Measurements from ENCODE around the gene OR11H6. TPM values are rescaled to one million over a fixed set of nuclear protein-coding genes. Genes with fewer than 3 reads are reported as not detected.
"Not testable (repeated sequence)": the region's sequence is repeated elsewhere in the genome, so short reads cannot be mapped to it uniquely, and the experiment has no call there.

The OR11H6 gene
- total RNA-seq, 1 donor from 2014 or later = not detected

GRCh38 chr14:20194101-20194500 lies 29.4 kb upstream of the OR11H6 start:
- Mint-ChIP-seq H3K27me3 (no peaks in the 10 kb centered on the region), H3K4me1 (ENCODE audit: low read depth) (no peaks in the 10 kb centered on the region), H3K4me3 (ENCODE audit: low read depth) (no peak overlapping the region), H3K27ac (no peak overlapping the region), H3K9me3 (ENCODE audit: low read depth) (peaks cover 51% of the 10 kb centered on the region), H3K36me3 (ENCODE audit: insufficient read depth) (no peaks in the 10 kb centered on the region)
- TF ChIP-seq CTCF (IDR thresholded peaks at IDR 0.05; ENCODE audit: unreplicated experiment) = no peak
- no peak for DNase-seq (ENCODE audit: low spot score, unreplicated experiment)

- not testable (repeated sequence) for H3K4me3 Mint-ChIP-seq (ENCODE audit: low read depth); H3K27ac Mint-ChIP-seq; DNase-seq (ENCODE audit: low spot score, unreplicated experiment); H3K27me3 Mint-ChIP-seq; H3K36me3 Mint-ChIP-seq (ENCODE audit: insufficient read depth); H3K4me1 Mint-ChIP-seq (ENCODE audit: low read depth)
- peaks cover 51% of the 10 kb centered on the region for H3K9me3 Mint-ChIP-seq (ENCODE audit: low read depth)
Measured at GRCh38 chr14:20195170-20195569, 28.3 kb upstream of the OR11H6 start.

GRCh38 chr14:20195911-20196310 lies 27.6 kb upstream of the OR11H6 start:
- H3K4me3 Mint-ChIP-seq (ENCODE audit: low read depth) = no peak overlapping the region
- H3K36me3 Mint-ChIP-seq (ENCODE audit: insufficient read depth) = no peaks in the 10 kb centered on the region
- H3K4me1 Mint-ChIP-seq (ENCODE audit: low read depth) = no peaks in the 10 kb centered on the region
- no peak for DNase-seq (ENCODE audit: low spot score, unreplicated experiment)
- H3K27ac Mint-ChIP-seq = no peak overlapping the region
- TF ChIP-seq CTCF (IDR thresholded peaks at IDR 0.05; ENCODE audit: unreplicated experiment) = no peak
- H3K27me3 Mint-ChIP-seq = no peaks in the 10 kb centered on the region
- peaks cover 49% of the 10 kb centered on the region for H3K9me3 Mint-ChIP-seq (ENCODE audit: low read depth)

GRCh38 chr14:20197459-20197858 lies 26.1 kb upstream of the OR11H6 start:
- TF ChIP-seq CTCF (IDR thresholded peaks at IDR 0.05; ENCODE audit: unreplicated experiment) = no peak
- H3K4me1 Mint-ChIP-seq (ENCODE audit: low read depth) = no peaks in the 10 kb centered on the region
- no peaks in the 10 kb centered on the region for H3K27me3 Mint-ChIP-seq
- peaks cover 51% of the 10 kb centered on the region for H3K9me3 Mint-ChIP-seq (ENCODE audit: low read depth)
- H3K27ac Mint-ChIP-seq = no peak overlapping the region
- peaks cover 2% of the 10 kb centered on the region for H3K36me3 Mint-ChIP-seq (ENCODE audit: insufficient read depth)
- no peak for DNase-seq (ENCODE audit: low spot score, unreplicated experiment)
- H3K4me3 Mint-ChIP-seq (ENCODE audit: low read depth) = no peak overlapping the region

GRCh38 chr14:20198991-20199390 lies 24.5 kb upstream of the OR11H6 start:
- H3K36me3 Mint-ChIP-seq (ENCODE audit: insufficient read depth) = peaks cover 2% of the 10 kb centered on the region
- TF ChIP-seq CTCF (IDR thresholded peaks at IDR 0.05; ENCODE audit: unreplicated experiment) = no peak
- no peak overlapping the region for H3K27ac Mint-ChIP-seq
- no peak overlapping the region for H3K4me3 Mint-ChIP-seq (ENCODE audit: low read depth)
- peaks cover 49% of the 10 kb centered on the region for H3K9me3 Mint-ChIP-seq (ENCODE audit: low read depth)
- no peaks in the 10 kb centered on the region for H3K27me3 Mint-ChIP-seq
- no peaks in the 10 kb centered on the region for H3K4me1 Mint-ChIP-seq (ENCODE audit: low read depth)
- DNase-seq (ENCODE audit: low spot score, unreplicated experiment) = no peak

GRCh38 chr14:20204721-20205120 lies 18.8 kb upstream of the OR11H6 start:
- TF ChIP-seq CTCF (IDR thresholded peaks at IDR 0.05; ENCODE audit: unreplicated experiment) = no peak
- DNase-seq (ENCODE audit: low spot score, unreplicated experiment) = no peak
- Mint-ChIP-seq H3K27ac (no peak overlapping the region), H3K36me3 (ENCODE audit: insufficient read depth) (peaks cover 2% of the 10 kb centered on the region), H3K27me3 (no peaks in the 10 kb centered on the region), H3K9me3 (ENCODE audit: low read depth) (peaks cover 49% of the 10 kb centered on the region), H3K4me1 (ENCODE audit: low read depth) (no peaks in the 10 kb centered on the region), H3K4me3 (ENCODE audit: low read depth) (no peak overlapping the region)
